Fibroblast of villous mesenchyme (primary cell): ENCODE results near the gene FMNL3. TPM values are rescaled to one million over a fixed set of nuclear protein-coding genes. Genes with fewer than 3 reads are reported as not detected.

ENCODE experiments used
- DNase-seq: peaks from one replicate; pipeline ENCODE4 v3.0.0-alpha.2; 2010; ENCODE audit warnings: low read depth
- H3K4me3 ChIP-seq: 2 replicates; pipeline ENCODE4 v1.5.1; 2011; ENCODE audit warnings: low read depth, mild to moderate bottlenecking, low read length
- total RNA-seq: library from RNA; depleted of rRNA; stranded (reverse); fragments of >200 nt; gene quantifications from 2 replicates; pipeline ENCODE4 v1.2.3, GENCODE V29; 2012
- TF ChIP-seq, protein P1 (sequence below): IDR thresholded peaks from 2 replicates; pipeline ENCODE4 v1.5.1; 2012; ENCODE audit warnings: low read depth, mild to moderate bottlenecking, low read length; ENCODE audit not compliant: insufficient read depth

Gene FMNL3, protein sequence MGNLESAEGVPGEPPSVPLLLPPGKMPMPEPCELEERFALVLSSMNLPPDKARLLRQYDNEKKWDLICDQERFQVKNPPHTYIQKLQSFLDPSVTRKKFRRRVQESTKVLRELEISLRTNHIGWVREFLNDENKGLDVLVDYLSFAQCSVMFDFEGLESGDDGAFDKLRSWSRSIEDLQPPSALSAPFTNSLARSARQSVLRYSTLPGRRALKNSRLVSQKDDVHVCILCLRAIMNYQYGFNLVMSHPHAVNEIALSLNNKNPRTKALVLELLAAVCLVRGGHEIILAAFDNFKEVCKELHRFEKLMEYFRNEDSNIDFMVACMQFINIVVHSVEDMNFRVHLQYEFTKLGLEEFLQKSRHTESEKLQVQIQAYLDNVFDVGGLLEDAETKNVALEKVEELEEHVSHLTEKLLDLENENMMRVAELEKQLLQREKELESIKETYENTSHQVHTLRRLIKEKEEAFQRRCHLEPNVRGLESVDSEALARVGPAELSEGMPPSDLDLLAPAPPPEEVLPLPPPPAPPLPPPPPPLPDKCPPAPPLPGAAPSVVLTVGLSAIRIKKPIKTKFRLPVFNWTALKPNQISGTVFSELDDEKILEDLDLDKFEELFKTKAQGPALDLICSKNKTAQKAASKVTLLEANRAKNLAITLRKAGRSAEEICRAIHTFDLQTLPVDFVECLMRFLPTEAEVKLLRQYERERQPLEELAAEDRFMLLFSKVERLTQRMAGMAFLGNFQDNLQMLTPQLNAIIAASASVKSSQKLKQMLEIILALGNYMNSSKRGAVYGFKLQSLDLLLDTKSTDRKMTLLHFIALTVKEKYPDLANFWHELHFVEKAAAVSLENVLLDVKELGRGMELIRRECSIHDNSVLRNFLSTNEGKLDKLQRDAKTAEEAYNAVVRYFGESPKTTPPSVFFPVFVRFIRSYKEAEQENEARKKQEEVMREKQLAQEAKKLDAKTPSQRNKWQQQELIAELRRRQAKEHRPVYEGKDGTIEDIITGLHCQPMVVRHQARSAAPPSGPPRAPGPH
- 22.5 and 28.7 TPM in 2 replicates for total RNA-seq

DNA sequence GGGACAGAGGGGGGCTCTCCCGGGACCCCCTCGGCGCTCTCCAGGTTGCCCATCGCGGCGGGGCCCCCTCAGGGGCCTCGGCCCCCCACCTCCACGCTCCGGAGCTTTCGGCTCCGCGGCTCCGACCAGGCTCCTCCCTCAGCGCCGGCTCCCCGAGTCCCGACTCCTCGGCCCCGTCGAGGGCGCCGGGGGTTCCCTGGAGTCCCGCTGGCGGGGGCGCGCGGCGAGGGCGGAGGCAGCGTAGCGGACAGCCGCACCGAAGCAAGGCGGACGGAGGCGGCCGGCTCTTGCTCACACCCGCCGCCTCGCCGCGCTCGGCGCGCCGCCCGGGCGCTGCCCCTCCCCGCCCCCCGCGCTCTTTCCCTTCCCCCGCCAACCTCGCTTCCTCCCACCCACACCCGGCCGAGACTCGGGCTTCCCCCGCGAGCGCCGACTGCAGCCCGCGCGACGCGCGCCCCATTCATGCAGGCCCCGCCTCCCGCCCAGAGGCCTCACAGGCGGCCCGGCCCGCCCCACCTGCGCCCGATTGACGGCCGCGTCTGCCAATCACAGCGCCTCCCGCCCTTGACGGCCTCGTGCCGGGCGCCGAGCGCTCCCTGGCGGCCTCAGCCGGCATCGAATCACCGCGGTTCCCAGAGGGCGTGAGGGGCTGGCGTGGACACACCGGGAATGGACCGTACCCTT is at the start of gene FMNL3:
Gene FMNL3, minus strand, starts transcription at position 278 of the 684 bp plus-strand sequence. Its CDS starts 225 bp downstream, at position 53.
- TF ChIP-seq, protein P1, sequence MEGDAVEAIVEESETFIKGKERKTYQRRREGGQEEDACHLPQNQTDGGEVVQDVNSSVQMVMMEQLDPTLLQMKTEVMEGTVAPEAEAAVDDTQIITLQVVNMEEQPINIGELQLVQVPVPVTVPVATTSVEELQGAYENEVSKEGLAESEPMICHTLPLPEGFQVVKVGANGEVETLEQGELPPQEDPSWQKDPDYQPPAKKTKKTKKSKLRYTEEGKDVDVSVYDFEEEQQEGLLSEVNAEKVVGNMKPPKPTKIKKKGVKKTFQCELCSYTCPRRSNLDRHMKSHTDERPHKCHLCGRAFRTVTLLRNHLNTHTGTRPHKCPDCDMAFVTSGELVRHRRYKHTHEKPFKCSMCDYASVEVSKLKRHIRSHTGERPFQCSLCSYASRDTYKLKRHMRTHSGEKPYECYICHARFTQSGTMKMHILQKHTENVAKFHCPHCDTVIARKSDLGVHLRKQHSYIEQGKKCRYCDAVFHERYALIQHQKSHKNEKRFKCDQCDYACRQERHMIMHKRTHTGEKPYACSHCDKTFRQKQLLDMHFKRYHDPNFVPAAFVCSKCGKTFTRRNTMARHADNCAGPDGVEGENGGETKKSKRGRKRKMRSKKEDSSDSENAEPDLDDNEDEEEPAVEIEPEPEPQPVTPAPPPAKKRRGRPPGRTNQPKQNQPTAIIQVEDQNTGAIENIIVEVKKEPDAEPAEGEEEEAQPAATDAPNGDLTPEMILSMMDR: peak; percentile 88
- peak within 1 kb of the TSS; percentile 83 for H3K4me3 ChIP-seq
- DNase-seq: peak; percentile 97

- TF ChIP-seq, protein P1: no peak
- H3K4me3 ChIP-seq: no peak overlapping the region
- no peak for DNase-seq
Measured at GRCh38 chr12:49750996-49751393, 43.8 kb upstream of the FMNL3 start.

DNA sequence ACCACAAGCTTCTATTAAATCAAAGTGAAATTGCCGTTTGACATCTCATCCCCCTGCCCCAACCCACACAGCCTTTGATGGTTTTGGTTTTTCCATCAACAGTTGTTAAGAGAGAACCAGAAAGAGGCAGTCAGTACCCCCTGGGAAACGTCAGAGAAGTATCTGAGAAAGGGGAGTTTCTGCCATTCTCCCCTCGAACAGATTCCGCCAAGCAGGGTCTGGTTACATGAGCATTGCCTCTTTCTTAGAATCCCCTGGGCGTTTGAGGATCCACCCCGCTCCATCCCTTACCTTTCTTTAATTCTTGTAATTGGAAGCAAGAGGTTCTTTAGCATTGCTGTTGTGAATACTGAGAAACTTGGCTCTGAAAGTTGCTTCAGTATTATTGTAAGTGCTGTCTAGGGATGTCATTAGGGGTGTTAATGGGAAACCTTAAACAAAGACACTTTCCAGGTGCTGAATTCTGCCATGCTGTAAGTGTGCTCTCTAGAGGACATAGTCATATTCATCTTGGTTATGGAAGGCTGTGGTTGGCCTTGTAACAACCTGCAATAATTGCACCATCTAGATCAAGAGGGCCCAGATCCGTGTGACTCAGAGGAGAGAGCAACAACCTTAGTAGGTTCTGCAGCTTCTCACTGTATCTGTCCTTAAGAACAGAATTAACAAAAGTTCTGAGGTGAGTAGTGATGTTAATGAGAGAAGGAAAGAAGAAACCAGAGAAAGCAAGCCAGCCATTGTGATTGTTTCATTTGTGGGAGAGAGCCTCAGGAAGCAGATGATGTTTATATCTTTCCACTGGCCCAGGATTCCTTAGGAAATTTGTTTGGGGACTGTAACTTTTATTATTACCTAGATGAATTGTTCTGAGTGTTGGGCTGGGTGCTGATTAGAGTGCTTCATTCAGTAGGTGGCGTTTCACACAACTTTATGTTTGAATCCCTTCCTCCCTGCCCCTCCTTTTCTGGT is 43.1 kb upstream of the FMNL3 start:
- DNase-seq: peak; percentile 90
- TF ChIP-seq, protein P1: peak; percentile 4
- no peak overlapping the region for H3K4me3 ChIP-seq

DNA sequence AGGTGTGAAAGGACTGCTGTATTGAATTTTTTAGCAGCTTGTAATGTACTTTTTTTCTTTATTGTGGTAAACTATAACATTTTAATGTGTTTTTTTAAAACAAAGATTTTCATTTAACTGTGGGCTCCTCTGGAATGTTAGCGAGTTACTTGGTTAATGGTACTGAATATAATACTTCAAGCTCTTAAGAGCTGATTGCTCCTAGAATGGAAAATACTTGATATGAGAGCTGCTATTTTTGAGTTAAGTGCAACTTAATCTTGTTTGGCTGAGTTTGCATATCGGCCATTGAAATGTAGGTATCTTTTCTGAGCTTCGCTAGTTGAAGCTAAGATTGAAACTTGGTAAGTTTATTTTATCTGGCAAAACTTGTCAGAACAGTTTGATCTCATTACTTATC is 41.6 kb upstream of the FMNL3 start:
- DNase-seq: no peak
- TF ChIP-seq, protein P1: no peak
- H3K4me3 ChIP-seq: no peak overlapping the region

GRCh38 chr12:49748306-49748705 is 41.1 kb upstream of the FMNL3 start:
- H3K4me3 ChIP-seq: no peak overlapping the region
- TF ChIP-seq, protein P1: no peak
- DNase-seq: no peak
